ENCODE results near the gene TSPAN10.

DNA sequence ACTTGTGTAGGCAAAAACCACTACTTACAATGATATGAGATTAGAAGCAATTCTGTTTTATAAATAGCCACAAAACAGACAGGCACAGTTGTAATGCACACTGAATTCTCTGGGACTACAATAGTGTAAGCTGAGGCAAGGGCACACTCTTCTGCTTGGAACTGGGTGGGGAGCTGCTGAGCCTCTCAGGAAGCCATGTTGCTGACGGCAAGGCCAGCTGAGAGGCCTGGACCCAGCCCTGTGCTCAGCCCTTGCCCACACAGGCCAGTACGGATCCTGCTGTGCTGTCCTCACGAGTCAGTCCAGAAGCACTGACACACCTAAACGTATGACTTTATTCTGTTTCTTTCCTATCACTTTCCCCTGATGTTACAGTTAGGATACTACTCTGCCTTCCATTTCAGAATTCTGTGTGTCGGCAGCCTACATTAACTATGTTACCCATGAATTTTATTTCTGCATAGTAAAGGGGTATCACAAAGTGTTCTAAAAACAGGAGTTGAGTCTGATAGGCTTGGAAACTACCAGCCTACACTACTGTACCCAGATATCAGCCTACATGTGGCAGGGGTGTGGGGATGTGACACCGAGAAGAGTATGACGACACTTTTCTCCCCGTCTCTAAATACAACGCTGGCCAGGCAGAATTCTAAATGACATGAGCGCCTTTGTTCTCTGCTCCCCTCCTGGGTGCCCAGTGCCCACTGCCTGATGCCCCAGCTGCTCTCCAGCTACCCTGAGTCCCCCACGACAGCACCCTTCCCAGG lies 43.7 kb upstream of the TSPAN10 start:
- TF ChIP-seq ZNF121 (CRISPR knock-in tag; IDR thresholded peaks at IDR 0.05) (no peak), JARID2 (CRISPR knock-in tag; IDR thresholded peaks at IDR 0.05; ENCODE audit: insufficient replicate concordance) (no peak), HCFC1 (IDR thresholded peaks at IDR 0.05; ENCODE audit: low read depth, low read length) (no peak), ZNF274 (CRISPR knock-in tag; IDR thresholded peaks at IDR 0.05) (no peak), HDAC2 (CRISPR knock-in tag; IDR thresholded peaks at IDR 0.05) (no peak), EZH2 (conservative IDR thresholded peaks at IDR 0.05; ENCODE audit: low read depth, low read length) (no peak), SOX13 (IDR thresholded peaks at IDR 0.05) (no peak), SOX13 (CRISPR knock-in tag; conservative IDR thresholded peaks at IDR 0.05 in 1 of 2, IDR thresholded peaks at IDR 0.05 in 1 of 2) (no peak), ARNTL (CRISPR knock-in tag; IDR thresholded peaks at IDR 0.05) (no peak), NFIB (CRISPR knock-in tag; IDR thresholded peaks at IDR 0.05; ENCODE audit: borderline replicate concordance) (no peak)
- TF ChIP-seq, protein P1, sequence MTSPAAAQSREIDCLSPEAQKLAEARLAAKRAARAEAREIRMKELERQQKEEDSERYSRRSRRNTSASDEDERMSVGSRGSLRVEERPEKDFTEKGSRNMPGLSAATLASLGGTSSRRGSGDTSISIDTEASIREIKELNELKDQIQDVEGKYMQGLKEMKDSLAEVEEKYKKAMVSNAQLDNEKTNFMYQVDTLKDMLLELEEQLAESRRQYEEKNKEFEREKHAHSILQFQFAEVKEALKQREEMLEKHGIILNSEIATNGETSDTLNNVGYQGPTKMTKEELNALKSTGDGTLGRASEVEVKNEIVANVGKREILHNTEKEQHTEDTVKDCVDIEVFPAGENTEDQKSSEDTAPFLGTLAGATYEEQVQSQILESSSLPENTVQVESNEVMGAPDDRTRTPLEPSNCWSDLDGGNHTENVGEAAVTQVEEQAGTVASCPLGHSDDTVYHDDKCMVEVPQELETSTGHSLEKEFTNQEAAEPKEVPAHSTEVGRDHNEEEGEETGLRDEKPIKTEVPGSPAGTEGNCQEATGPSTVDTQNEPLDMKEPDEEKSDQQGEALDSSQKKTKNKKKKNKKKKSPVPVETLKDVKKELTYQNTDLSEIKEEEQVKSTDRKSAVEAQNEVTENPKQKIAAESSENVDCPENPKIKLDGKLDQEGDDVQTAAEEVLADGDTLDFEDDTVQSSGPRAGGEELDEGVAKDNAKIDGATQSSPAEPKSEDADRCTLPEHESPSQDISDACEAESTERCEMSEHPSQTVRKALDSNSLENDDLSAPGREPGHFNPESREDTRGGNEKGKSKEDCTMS (CRISPR knock-in tag; conservative IDR thresholded peaks at IDR 0.05), result no peak
- TF ChIP-seq, protein P2, sequence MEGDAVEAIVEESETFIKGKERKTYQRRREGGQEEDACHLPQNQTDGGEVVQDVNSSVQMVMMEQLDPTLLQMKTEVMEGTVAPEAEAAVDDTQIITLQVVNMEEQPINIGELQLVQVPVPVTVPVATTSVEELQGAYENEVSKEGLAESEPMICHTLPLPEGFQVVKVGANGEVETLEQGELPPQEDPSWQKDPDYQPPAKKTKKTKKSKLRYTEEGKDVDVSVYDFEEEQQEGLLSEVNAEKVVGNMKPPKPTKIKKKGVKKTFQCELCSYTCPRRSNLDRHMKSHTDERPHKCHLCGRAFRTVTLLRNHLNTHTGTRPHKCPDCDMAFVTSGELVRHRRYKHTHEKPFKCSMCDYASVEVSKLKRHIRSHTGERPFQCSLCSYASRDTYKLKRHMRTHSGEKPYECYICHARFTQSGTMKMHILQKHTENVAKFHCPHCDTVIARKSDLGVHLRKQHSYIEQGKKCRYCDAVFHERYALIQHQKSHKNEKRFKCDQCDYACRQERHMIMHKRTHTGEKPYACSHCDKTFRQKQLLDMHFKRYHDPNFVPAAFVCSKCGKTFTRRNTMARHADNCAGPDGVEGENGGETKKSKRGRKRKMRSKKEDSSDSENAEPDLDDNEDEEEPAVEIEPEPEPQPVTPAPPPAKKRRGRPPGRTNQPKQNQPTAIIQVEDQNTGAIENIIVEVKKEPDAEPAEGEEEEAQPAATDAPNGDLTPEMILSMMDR (CRISPR knock-in tag; IDR thresholded peaks at IDR 0.05), result no peak
- TF ChIP-seq, protein P3, sequence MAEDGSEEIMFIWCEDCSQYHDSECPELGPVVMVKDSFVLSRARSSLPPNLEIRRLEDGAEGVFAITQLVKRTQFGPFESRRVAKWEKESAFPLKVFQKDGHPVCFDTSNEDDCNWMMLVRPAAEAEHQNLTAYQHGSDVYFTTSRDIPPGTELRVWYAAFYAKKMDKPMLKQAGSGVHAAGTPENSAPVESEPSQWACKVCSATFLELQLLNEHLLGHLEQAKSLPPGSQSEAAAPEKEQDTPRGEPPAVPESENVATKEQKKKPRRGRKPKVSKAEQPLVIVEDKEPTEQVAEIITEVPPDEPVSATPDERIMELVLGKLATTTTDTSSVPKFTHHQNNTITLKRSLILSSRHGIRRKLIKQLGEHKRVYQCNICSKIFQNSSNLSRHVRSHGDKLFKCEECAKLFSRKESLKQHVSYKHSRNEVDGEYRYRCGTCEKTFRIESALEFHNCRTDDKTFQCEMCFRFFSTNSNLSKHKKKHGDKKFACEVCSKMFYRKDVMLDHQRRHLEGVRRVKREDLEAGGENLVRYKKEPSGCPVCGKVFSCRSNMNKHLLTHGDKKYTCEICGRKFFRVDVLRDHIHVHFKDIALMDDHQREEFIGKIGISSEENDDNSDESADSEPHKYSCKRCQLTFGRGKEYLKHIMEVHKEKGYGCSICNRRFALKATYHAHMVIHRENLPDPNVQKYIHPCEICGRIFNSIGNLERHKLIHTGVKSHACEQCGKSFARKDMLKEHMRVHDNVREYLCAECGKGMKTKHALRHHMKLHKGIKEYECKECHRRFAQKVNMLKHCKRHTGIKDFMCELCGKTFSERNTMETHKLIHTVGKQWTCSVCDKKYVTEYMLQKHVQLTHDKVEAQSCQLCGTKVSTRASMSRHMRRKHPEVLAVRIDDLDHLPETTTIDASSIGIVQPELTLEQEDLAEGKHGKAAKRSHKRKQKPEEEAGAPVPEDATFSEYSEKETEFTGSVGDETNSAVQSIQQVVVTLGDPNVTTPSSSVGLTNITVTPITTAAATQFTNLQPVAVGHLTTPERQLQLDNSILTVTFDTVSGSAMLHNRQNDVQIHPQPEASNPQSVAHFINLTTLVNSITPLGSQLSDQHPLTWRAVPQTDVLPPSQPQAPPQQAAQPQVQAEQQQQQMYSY (CRISPR knock-in tag; IDR thresholded peaks at IDR 0.05), result no peak
- TF ChIP-seq, protein P4, sequence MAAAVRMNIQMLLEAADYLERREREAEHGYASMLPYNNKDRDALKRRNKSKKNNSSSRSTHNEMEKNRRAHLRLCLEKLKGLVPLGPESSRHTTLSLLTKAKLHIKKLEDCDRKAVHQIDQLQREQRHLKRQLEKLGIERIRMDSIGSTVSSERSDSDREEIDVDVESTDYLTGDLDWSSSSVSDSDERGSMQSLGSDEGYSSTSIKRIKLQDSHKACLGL (CRISPR knock-in tag; IDR thresholded peaks at IDR 0.05), result no peak
- TF ChIP-seq, protein P5, sequence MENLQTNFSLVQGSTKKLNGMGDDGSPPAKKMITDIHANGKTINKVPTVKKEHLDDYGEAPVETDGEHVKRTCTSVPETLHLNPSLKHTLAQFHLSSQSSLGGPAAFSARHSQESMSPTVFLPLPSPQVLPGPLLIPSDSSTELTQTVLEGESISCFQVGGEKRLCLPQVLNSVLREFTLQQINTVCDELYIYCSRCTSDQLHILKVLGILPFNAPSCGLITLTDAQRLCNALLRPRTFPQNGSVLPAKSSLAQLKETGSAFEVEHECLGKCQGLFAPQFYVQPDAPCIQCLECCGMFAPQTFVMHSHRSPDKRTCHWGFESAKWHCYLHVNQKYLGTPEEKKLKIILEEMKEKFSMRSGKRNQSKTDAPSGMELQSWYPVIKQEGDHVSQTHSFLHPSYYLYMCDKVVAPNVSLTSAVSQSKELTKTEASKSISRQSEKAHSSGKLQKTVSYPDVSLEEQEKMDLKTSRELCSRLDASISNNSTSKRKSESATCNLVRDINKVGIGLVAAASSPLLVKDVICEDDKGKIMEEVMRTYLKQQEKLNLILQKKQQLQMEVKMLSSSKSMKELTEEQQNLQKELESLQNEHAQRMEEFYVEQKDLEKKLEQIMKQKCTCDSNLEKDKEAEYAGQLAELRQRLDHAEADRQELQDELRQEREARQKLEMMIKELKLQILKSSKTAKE (CRISPR knock-in tag; IDR thresholded peaks at IDR 0.05; ENCODE audit: borderline replicate concordance), result no peak

Data from HepG2 (cell line).